Hepatocyte (in vitro differentiated cells): ENCODE data around the gene EXOC4.

Experiments
- CTCF ChIP-seq: fragments of 200-600 bp; sonication (generic); IDR thresholded peaks from 2 replicates; pipeline ENCODE4 v1.5.1; 2016; ENCODE audit warnings: antibody characterized with exemption, mild to moderate bottlenecking; ENCODE audit not compliant: poor library complexity
- EZH2 ChIP-seq: fragments of 200-600 bp; sonication (generic); IDR thresholded peaks from 2 replicates; pipeline ENCODE4 v1.6.1; 2016; ENCODE audit warnings: antibody characterized with exemption, mild to moderate bottlenecking, borderline replicate concordance
- EZH2phosphoT487 ChIP-seq: fragments of 200-600 bp; sonication (generic); IDR thresholded peaks from one replicate; pipeline ENCODE4 v1.6.1; 2018; ENCODE audit warnings: antibody characterized with exemption, mild to moderate bottlenecking, low read depth, moderate library complexity; ENCODE audit not compliant: unreplicated experiment, severe bottlenecking

DNA sequence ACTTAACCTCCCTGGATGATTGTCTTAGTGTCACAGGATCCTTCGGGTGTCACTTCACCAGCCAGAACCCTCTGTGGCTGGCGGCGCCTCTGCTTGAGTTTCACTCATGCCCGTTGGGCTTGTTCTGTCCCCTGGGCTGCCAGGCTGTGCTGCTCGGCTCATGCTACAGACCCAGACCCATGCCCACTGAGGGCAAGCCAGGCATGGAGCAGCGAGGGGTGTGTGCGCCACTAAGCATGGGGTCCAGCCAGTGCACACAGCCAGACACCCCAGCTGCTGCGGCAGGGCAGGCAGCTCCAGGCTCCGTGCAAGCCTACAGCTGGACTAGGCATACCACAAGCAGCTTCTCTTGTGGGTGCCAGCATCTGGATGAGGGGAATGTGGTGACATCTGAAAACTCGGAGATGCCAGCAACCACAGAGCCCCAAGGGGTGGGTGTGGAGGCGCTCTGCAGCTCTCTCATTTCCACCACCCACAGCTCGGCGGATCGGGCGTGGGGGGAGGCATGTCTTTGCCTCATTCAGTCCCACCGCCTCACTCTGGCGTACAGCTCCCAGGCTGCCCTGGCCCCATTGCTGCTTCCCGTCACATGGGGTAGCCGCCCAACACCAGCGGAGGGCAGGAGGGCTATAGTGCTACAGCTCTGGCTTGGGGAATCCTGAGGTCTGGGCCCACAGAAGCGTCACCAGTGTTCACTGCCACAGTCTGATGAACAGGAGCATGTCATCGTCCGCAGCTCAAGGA lies 604.7 kb downstream of the EXOC4 start:
- TF ChIP-seq CTCF: no peak
- no peak for TF ChIP-seq EZH2
- no peak for TF ChIP-seq EZH2phosphoT487
